H9 (cell line): ENCODE data around the gene CDH23. TPM values are rescaled to one million over a fixed set of nuclear protein-coding genes. Genes with fewer than 3 reads are reported as not detected.

Experiments
- DNase-seq: peaks from one replicate; pipeline ENCODE4 v3.0.0-alpha.2; 2017
- H2AFZ ChIP-seq: one replicate; pipeline ENCODE4 v1.6.1; 2013; ENCODE audit warnings: mild to moderate bottlenecking, low read length, control low read depth, moderate library complexity
- H2AK5ac ChIP-seq: 2 replicates; pipeline ENCODE4 v1.6.1; 2013; ENCODE audit warnings: low read length, control low read depth, mixed read lengths; ENCODE audit not compliant: insufficient read length
- H2BK120ac ChIP-seq: one replicate; pipeline ENCODE4 v1.6.1; 2013; ENCODE audit warnings: low read depth, mild to moderate bottlenecking, low read length, control low read depth, inconsistent platforms; ENCODE audit not compliant: poor library complexity, severe bottlenecking
- H2BK12ac ChIP-seq: 2 replicates; pipeline ENCODE4 v1.6.1; 2013; ENCODE audit warnings: low read length, control low read depth, mixed read lengths, low read depth; ENCODE audit not compliant: insufficient read length
- H2BK15ac ChIP-seq: 2 replicates; pipeline ENCODE4 v1.6.1; 2013; ENCODE audit warnings: low read depth, low read length, control low read depth
- H2BK20ac ChIP-seq: one replicate; pipeline ENCODE4 v1.6.1; 2013; ENCODE audit warnings: low read depth, mild to moderate bottlenecking, low read length, control low read depth, inconsistent platforms; ENCODE audit not compliant: poor library complexity, severe bottlenecking
- H2BK5ac ChIP-seq: 2 replicates; pipeline ENCODE4 v1.6.1; 2013; ENCODE audit warnings: low read length, control low read depth, mixed read lengths; ENCODE audit not compliant: insufficient read length
- H3K14ac ChIP-seq: 2 replicates; pipeline ENCODE4 v1.6.1; 2013; ENCODE audit warnings: low read length, control low read depth; ENCODE audit not compliant: insufficient read depth
- H3K18ac ChIP-seq: 2 replicates; pipeline ENCODE4 v1.6.1; 2013; ENCODE audit warnings: low read depth, mild to moderate bottlenecking, mixed read lengths, low read length, control low read depth; ENCODE audit not compliant: insufficient read length
- H3K23ac ChIP-seq: 2 replicates; pipeline ENCODE4 v1.6.1; 2013; ENCODE audit warnings: low read length, control low read depth, mixed read lengths, low read depth; ENCODE audit not compliant: insufficient read length
- H3K23me2 ChIP-seq: 2 replicates; pipeline ENCODE4 v1.6.1; 2013; ENCODE audit warnings: low read depth, mild to moderate bottlenecking, mixed read lengths, low read length, control low read depth; ENCODE audit not compliant: insufficient read length, poor library complexity, severe bottlenecking
- H3K27ac ChIP-seq: 2 replicates; pipeline ENCODE4 v1.5.1; 2013; ENCODE audit warnings: low read length, control low read depth, mixed read lengths, low read depth; ENCODE audit not compliant: insufficient read length
- H3K27me3 ChIP-seq: 2 replicates; pipeline ENCODE4 v1.6.1; 2013; ENCODE audit warnings: low read length, control low read depth, inconsistent platforms; ENCODE audit not compliant: insufficient read depth
- H3K4ac ChIP-seq: 2 replicates; pipeline ENCODE4 v1.6.1; 2013; ENCODE audit warnings: low read depth, mild to moderate bottlenecking, control low read depth, inconsistent platforms, low read length, moderate library complexity
- H3K4me1 ChIP-seq: 2 replicates; pipeline ENCODE4 v1.6.1; 2013; ENCODE audit warnings: low read length, control low read depth, inconsistent platforms; ENCODE audit not compliant: insufficient read depth
- H3K4me2 ChIP-seq: 2 replicates; pipeline ENCODE4 v1.6.1; 2013; ENCODE audit warnings: low read length, control low read depth, mixed read lengths; ENCODE audit not compliant: insufficient read length, insufficient read depth
- H3K56ac ChIP-seq: 2 replicates; pipeline ENCODE4 v1.6.1; 2013; ENCODE audit warnings: low read depth, mild to moderate bottlenecking, mixed read lengths, low read length, control low read depth; ENCODE audit not compliant: insufficient read length
- H3K79me1 ChIP-seq: 2 replicates; pipeline ENCODE4 v1.6.1; 2013; ENCODE audit warnings: low read depth, mild to moderate bottlenecking, moderate library complexity, low read length, control low read depth, inconsistent platforms; ENCODE audit not compliant: insufficient read depth, poor library complexity, severe bottlenecking
- H3K79me2 ChIP-seq: 2 replicates; pipeline ENCODE4 v1.6.1; 2013; ENCODE audit warnings: low read length, control low read depth, inconsistent platforms; ENCODE audit not compliant: insufficient read depth
- H3K9ac ChIP-seq: 2 replicates; pipeline ENCODE4 v1.6.1; 2013; ENCODE audit warnings: low read length, control low read depth, mixed read lengths; ENCODE audit not compliant: insufficient read length; ENCODE audit errors: extremely low read depth
- H3K9me3 ChIP-seq: one replicate; pipeline ENCODE4 v1.6.1; 2013; ENCODE audit warnings: low read depth, low read length, inconsistent platforms; ENCODE audit not compliant: control insufficient read depth
- H3T11ph ChIP-seq: one replicate; pipeline ENCODE4 v1.6.1; 2013; ENCODE audit warnings: mild to moderate bottlenecking, low read length, control low read depth, inconsistent platforms
- H4K20me1 ChIP-seq: one replicate; pipeline ENCODE4 v1.6.1; 2013; ENCODE audit not compliant: control insufficient read depth, insufficient read length, insufficient read depth
- H4K5ac ChIP-seq: 2 replicates; pipeline ENCODE4 v1.6.1; 2013; ENCODE audit warnings: low read depth, mild to moderate bottlenecking, mixed read lengths, low read length, control low read depth; ENCODE audit not compliant: insufficient read length
- H4K8ac ChIP-seq: replicated peaks from 2 replicates; pipeline ENCODE4 v1.6.1; 2013; ENCODE audit warnings: low read length, control low read depth, mixed read lengths, low read depth; ENCODE audit not compliant: insufficient read length
- H4K91ac ChIP-seq: 2 replicates; pipeline ENCODE4 v1.6.1; 2013; ENCODE audit warnings: low read depth, mild to moderate bottlenecking, moderate library complexity, mixed read lengths, low read length, control low read depth; ENCODE audit not compliant: insufficient read length
- H3K27ac Mint-ChIP-seq, 3 experiments: 2 replicates in 2 of 3; 3 replicates in 1 of 3; pipeline ENCODE4 v1.8.0; 2020 to 2021; ENCODE audit warnings: mixed read lengths in 3 of 3, mild to moderate bottlenecking in 1 of 3, moderate library complexity in 1 of 3
- H3K27me3 Mint-ChIP-seq: 2 replicates; pipeline ENCODE4 v1.8.0; 2021; ENCODE audit warnings: low read depth, mild to moderate bottlenecking, moderate library complexity, mixed read lengths
- H3K36me3 Mint-ChIP-seq, 3 experiments: 2 replicates in 2 of 3; 3 replicates in 1 of 3; pipeline ENCODE4 v1.8.0; 2020 to 2021; ENCODE audit warnings: low read depth in 3 of 3, mixed read lengths in 3 of 3; ENCODE audit not compliant: insufficient read depth in 1 of 3
- H3K4me1 Mint-ChIP-seq, 2 experiments: 2 replicates each; pipeline ENCODE4 v1.8.0; 2020; ENCODE audit warnings: mixed read lengths in 2 of 2
- H3K4me3 Mint-ChIP-seq, 2 experiments: 2 replicates in 1 of 2; 3 replicates in 1 of 2; pipeline ENCODE4 v1.8.0; 2020 to 2021; ENCODE audit warnings: mild to moderate bottlenecking in 2 of 2, mixed read lengths in 2 of 2, moderate library complexity in 1 of 2
- H3K9me3 Mint-ChIP-seq, 2 experiments: 2 replicates in 1 of 2; 3 replicates in 1 of 2; pipeline ENCODE4 v1.8.0; 2020; ENCODE audit warnings: mild to moderate bottlenecking in 2 of 2, mixed read lengths in 2 of 2, moderate library complexity in 1 of 2
- CTCF ChIP-seq: fragments of 200-600 bp; sonication (generic); conservative IDR thresholded peaks from 3 replicates; pipeline ENCODE4 v1.8.0; 2021; ENCODE audit warnings: antibody characterized with exemption, mild to moderate bottlenecking
- WGBS: extraction: QIAGEN DNeasy Blood & Tissue Kit; methylation state at CpG from one replicate; pipeline ENCODE4 v1.1.7; 2013; ENCODE audit warnings: missing lambda C conversion rate, low lambda C conversion rate, mixed read lengths; ENCODE audit not compliant: insufficient read length; ENCODE audit errors: extremely low coverage; 5-methylcytosine and 5-hydroxymethylcytosine counted together
- total RNA-seq: library from RNA; stranded (reverse); gene quantifications from 2 replicates; pipeline ENCODE4 v1.2.1, GENCODE V29; 2021

Gene CDH23
- total RNA-seq, 1 experiment from 2014 or later, result 2.1 TPM

- Histone ChIP-seq H3K4me2 (no peak overlapping the region), H2AFZ (no peak overlapping the region), H4K20me1 (no peaks in the 10 kb centered on the region), H3K9ac (no peak overlapping the region), H3K18ac (no peak overlapping the region), H3K27ac (no peak overlapping the region), H2BK15ac (no peak overlapping the region), H2BK12ac (no peak overlapping the region), H4K5ac (no peak overlapping the region), H4K91ac (no peak overlapping the region), H4K8ac (no peak overlapping the region), H3K23me2 (no peaks in the 10 kb centered on the region), H3T11ph (no peak overlapping the region), H3K14ac (no peak overlapping the region), H3K4me1 (no peaks in the 10 kb centered on the region), H3K9me3 (no peaks in the 10 kb centered on the region), H2AK5ac (no peak overlapping the region), H3K79me1 (no peaks in the 10 kb centered on the region), H2BK5ac (no peak overlapping the region), H3K27me3 (no peaks in the 10 kb centered on the region; the same call in 1 of the 2 replicates), H3K79me2 (no peaks in the 10 kb centered on the region), H2BK120ac (no peak overlapping the region), H2BK20ac (no peak overlapping the region), H3K23ac (no peak overlapping the region), H3K4ac (no peak overlapping the region), H3K56ac (no peak overlapping the region)
- TF ChIP-seq CTCF, result no peak
- DNase-seq, result no peak
- peaks cover 21% of the 10 kb centered on the region for H3K27me3 Mint-ChIP-seq
- no peak overlapping the region for H3K27ac Mint-ChIP-seq
- H3K36me3 Mint-ChIP-seq, result no peaks in the 10 kb centered on the region; a peak in 1 of 7 replicates
- no CpG with 5 or more reads among the region's 14 CpGs for WGBS
- H3K9me3 Mint-ChIP-seq, result no peaks in the 10 kb centered on the region
- peaks cover 4 to 13% of the 10 kb centered on the region in 2 experiments; a peak in 3 of 4 replicates for H3K4me1 Mint-ChIP-seq
- no peak overlapping the region for H3K4me3 Mint-ChIP-seq
Observed at GRCh38 chr10:71725249-71725648, 328.5 kb downstream of the CDH23 start.
